ENCODE measurements around the gene OR51B2.

DNA sequence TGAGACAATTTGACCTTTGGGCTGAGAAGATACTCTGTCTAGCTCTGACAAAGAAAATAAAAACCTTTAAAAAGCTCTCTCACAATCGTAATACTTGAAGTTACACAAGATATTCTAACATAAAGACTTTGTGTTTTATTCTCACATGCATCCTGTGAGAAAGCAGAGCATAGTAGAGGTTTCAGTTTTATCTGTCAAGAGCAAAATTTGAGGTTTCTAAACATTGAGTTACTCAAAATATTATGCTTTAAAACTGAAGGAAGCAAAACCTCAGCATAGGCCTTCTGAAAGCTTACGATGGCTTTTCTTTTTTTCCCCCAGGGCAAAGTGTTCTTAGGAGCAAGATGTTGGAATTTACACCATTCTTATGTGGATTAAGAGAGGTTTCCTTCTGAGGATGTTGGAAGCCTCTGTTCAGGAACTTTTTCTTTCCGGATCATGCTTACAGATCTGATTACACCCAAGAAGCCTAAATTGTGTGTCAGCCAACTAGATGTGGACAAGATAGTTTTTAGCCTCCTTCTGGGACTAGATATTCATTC, 44.5 kb upstream of the OR51B2 start:
- TF ChIP-seq, protein P1, sequence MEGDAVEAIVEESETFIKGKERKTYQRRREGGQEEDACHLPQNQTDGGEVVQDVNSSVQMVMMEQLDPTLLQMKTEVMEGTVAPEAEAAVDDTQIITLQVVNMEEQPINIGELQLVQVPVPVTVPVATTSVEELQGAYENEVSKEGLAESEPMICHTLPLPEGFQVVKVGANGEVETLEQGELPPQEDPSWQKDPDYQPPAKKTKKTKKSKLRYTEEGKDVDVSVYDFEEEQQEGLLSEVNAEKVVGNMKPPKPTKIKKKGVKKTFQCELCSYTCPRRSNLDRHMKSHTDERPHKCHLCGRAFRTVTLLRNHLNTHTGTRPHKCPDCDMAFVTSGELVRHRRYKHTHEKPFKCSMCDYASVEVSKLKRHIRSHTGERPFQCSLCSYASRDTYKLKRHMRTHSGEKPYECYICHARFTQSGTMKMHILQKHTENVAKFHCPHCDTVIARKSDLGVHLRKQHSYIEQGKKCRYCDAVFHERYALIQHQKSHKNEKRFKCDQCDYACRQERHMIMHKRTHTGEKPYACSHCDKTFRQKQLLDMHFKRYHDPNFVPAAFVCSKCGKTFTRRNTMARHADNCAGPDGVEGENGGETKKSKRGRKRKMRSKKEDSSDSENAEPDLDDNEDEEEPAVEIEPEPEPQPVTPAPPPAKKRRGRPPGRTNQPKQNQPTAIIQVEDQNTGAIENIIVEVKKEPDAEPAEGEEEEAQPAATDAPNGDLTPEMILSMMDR (optimal IDR thresholded peaks at IDR 0.05 in 1 of 3, IDR thresholded peaks at IDR 0.05 in 1 of 3, conservative IDR thresholded peaks at IDR 0.05 in 1 of 3; ENCODE audit: extremely low read depth in 1 of 3, insufficient read depth in 2 of 3, low read length in 3 of 3) = no peak
- no peak for TF ChIP-seq EZH2 (IDR thresholded peaks at IDR 0.05; ENCODE audit: low read length)

Measured in keratinocyte (primary cell).